Liver (tissue), 3 donors: ENCODE results near the gene RPGRIP1L.

Experiments
- CTCF ChIP-seq: fragments of 150-350 bp; IDR thresholded peaks from 2 replicates; pipeline ENCODE4 v1.5.1; 2017; ENCODE audit warnings: improper control_type of control experiment, low read depth, low read length; ENCODE audit not compliant: missing input control
- EGR1 ChIP-seq, 2 donors: IDR thresholded peaks; 2 replicates each; pipeline ENCODE4 v1.6.1; 2016 to 2018; ENCODE audit warnings: antibody characterized with exemption in 2 of 2, low read depth in 2 of 2
- GABPA ChIP-seq, 2 donors: IDR thresholded peaks in 1 of 2; conservative IDR thresholded peaks in 1 of 2; 2 replicates each; pipeline ENCODE4 v1.6.1; 2016; ENCODE audit warnings: antibody characterized with exemption in 2 of 2, mild to moderate bottlenecking in 1 of 2, moderate library complexity in 1 of 2
- HNF4A ChIP-seq, 2 donors: conservative IDR thresholded peaks; 2 replicates each; pipeline ENCODE4 v1.6.1; 2016; ENCODE audit warnings: antibody characterized with exemption in 2 of 2, mild to moderate bottlenecking in 2 of 2
- HNF4G ChIP-seq: IDR thresholded peaks from 2 replicates; pipeline ENCODE4 v1.6.1; 2016; ENCODE audit warnings: antibody characterized with exemption
- JUND ChIP-seq, 2 donors: IDR thresholded peaks; 2 replicates each; pipeline ENCODE4 v1.6.1; 2016; ENCODE audit warnings: antibody characterized with exemption in 2 of 2
- RAD21 ChIP-seq, 2 donors: IDR thresholded peaks; 2 replicates each; pipeline ENCODE4 v1.6.1; 2016; ENCODE audit warnings: antibody characterized with exemption in 2 of 2, mild to moderate bottlenecking in 2 of 2
- REST ChIP-seq: IDR thresholded peaks from 2 replicates; pipeline ENCODE4 v1.6.1; 2016; ENCODE audit warnings: antibody characterized with exemption, mild to moderate bottlenecking
- SP1 ChIP-seq: IDR thresholded peaks from 2 replicates; pipeline ENCODE4 v1.6.1; 2018; ENCODE audit warnings: antibody characterized with exemption, mild to moderate bottlenecking
- TAF1 ChIP-seq: conservative IDR thresholded peaks from 2 replicates; pipeline ENCODE4 v1.6.1; 2016; ENCODE audit warnings: antibody characterized with exemption, mild to moderate bottlenecking
- YY1 ChIP-seq: IDR thresholded peaks from 2 replicates; pipeline ENCODE4 v1.6.1; 2016; ENCODE audit warnings: antibody characterized with exemption, mild to moderate bottlenecking
- ZBTB33 ChIP-seq: IDR thresholded peaks from 2 replicates; pipeline ENCODE4 v1.6.1; 2016; ENCODE audit warnings: antibody characterized with exemption
- TF ChIP-seq, protein P1 (sequence below): IDR thresholded peaks from 2 replicates; pipeline ENCODE4 v1.6.1; 2016; ENCODE audit warnings: antibody characterized with exemption
- TF ChIP-seq, protein P2 (sequence below): IDR thresholded peaks from 2 replicates; pipeline ENCODE4 v1.6.1; 2016; ENCODE audit warnings: antibody characterized with exemption
- donor health status: healthy.
- donor health status: healthy.

DNA sequence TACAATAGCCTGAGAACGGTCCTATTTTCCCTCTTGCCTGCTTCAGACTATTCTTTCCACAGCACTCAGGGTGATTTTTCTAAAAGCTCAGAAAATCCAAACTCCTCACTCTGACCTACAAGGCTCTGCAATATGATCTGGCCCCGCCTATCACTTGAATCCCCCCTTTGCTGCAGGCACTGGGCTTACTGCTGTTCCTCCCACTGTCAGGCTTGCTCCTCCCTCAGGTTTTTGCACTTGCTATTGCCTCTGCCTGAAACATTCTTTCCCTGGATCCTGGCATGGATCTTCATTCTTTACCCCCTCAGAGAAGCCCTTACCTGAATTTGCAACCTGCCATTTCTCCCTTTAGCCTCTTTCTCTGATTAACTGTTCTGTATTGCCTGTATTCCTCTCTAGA lies 52.3 kb downstream of the RPGRIP1L start:
- TF ChIP-seq CTCF (no peak), YY1 (no peak), RAD21 (IDR thresholded peaks at IDR 0.05) (no peak), REST (no peak), EGR1 (IDR thresholded peaks at IDR 0.05; ENCODE audit: low read depth in 2 of 2) (no peak), GABPA (IDR thresholded peaks at IDR 0.05 in 1 of 2, conservative IDR thresholded peaks at IDR 0.05 in 1 of 2) (no peak), TAF1 (no peak), JUND (IDR thresholded peaks at IDR 0.05) (no peak), SP1 (no peak), HNF4G (no peak), HNF4A (conservative IDR thresholded peaks at IDR 0.05) (no peak), ZBTB33 (no peak)
- TF ChIP-seq, protein P1, sequence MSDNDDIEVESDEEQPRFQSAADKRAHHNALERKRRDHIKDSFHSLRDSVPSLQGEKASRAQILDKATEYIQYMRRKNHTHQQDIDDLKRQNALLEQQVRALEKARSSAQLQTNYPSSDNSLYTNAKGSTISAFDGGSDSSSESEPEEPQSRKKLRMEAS = no peak
- TF ChIP-seq, protein P2, sequence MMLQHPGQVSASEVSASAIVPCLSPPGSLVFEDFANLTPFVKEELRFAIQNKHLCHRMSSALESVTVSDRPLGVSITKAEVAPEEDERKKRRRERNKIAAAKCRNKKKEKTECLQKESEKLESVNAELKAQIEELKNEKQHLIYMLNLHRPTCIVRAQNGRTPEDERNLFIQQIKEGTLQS = no peak
